IPS-NIHi7 (cell line): ENCODE data around the gene TEX28.
"Not testable (repeated sequence)": the region's sequence is repeated elsewhere in the genome, so short reads cannot be mapped to it uniquely, and the experiment has no call there.

Experiments
- DNase-seq: peaks from one replicate; pipeline ENCODE4 v3.0.0; 2012; ENCODE audit warnings: mixed read lengths; ENCODE audit errors: extremely low spot score

The TEX28 gene

GRCh38 chrX:154247377-154248045, 47.4 kb downstream of the TEX28 start:
- not testable (repeated sequence) for DNase-seq

GRCh38 chrX:154239982-154240503, 54.9 kb downstream of the TEX28 start:
- DNase-seq: not testable (repeated sequence)

- DNase-seq: not testable (repeated sequence)
These were observed 55.9 kb downstream of the TEX28 start for GRCh38 chrX:154238939-154239559.

GRCh38 chrX:154233620-154234019, 61.3 kb downstream of the TEX28 start:
- not testable (repeated sequence) for DNase-seq

- not testable (repeated sequence) for DNase-seq
These were observed 63.5 kb downstream of the TEX28 start for GRCh38 chrX:154231443-154231842.

- not testable (repeated sequence) for DNase-seq
These were observed 68.2 kb downstream of the TEX28 start for GRCh38 chrX:154226706-154227105.

GRCh38 chrX:154225292-154225691, 69.6 kb downstream of the TEX28 start:
- not testable (repeated sequence) for DNase-seq
